ENCODE results near the gene CLIC1. TPM values are rescaled to one million over a fixed set of nuclear protein-coding genes. Genes with fewer than 3 reads are reported as not detected.

Gene CLIC1
- total RNA-seq, 1 donor from 2014 or later = 234 TPM

DNA sequence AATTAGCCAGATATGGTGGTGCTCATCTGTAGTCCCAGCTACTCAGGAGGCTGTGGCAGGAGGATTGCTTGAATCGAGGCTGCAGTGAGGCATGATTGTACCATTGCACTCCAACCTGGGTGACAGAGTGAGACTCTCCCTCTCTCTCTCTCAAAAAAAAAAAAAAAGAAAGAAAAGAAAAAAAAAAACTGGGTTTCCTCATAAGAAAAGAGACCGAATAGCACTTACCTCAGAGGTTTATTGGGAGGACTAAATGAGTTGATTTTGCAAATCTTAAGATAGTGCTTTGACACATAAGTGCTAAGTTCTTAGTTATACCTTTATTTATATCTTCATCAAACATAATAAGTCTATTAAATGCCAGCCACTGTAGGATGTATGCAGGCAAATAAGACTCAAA, 34.5 kb upstream of the CLIC1 start:
- Mint-ChIP-seq H3K27me3 (ENCODE audit: insufficient read depth, low read depth) (peaks cover 2% of the 10 kb centered on the region), H3K4me1 (peaks cover 7% of the 10 kb centered on the region), H3K9me3 (no peaks in the 10 kb centered on the region), H3K27ac (no peak overlapping the region), H3K4me3 (no peak overlapping the region), H3K36me3 (no peaks in the 10 kb centered on the region)
- Histone ChIP-seq H2AFZ (replicated peaks) (no peak overlapping the region), H3K79me2 (ENCODE audit: low read depth) (no peaks in the 10 kb centered on the region), H3K27me3 (no peaks in the 10 kb centered on the region), H3K27ac (no peak overlapping the region), H3K9ac (no peak overlapping the region), H4K20me1 (ENCODE audit: low read depth) (no peaks in the 10 kb centered on the region), H3F3A (ENCODE audit: low read depth) (no peaks in the 10 kb centered on the region), H3K9me3 (ENCODE audit: low read depth) (no peaks in the 10 kb centered on the region), H3K36me3 (no peaks in the 10 kb centered on the region), H3K4me1 (peaks cover 6% of the 10 kb centered on the region), H3K4me3 (no peak overlapping the region), H3K4me2 (no peak overlapping the region)
- TF ChIP-seq, protein P1, sequence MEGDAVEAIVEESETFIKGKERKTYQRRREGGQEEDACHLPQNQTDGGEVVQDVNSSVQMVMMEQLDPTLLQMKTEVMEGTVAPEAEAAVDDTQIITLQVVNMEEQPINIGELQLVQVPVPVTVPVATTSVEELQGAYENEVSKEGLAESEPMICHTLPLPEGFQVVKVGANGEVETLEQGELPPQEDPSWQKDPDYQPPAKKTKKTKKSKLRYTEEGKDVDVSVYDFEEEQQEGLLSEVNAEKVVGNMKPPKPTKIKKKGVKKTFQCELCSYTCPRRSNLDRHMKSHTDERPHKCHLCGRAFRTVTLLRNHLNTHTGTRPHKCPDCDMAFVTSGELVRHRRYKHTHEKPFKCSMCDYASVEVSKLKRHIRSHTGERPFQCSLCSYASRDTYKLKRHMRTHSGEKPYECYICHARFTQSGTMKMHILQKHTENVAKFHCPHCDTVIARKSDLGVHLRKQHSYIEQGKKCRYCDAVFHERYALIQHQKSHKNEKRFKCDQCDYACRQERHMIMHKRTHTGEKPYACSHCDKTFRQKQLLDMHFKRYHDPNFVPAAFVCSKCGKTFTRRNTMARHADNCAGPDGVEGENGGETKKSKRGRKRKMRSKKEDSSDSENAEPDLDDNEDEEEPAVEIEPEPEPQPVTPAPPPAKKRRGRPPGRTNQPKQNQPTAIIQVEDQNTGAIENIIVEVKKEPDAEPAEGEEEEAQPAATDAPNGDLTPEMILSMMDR (IDR thresholded peaks at IDR 0.05) = no peak
- DNase-seq (ENCODE audit: low spot score) = no peak

DNA sequence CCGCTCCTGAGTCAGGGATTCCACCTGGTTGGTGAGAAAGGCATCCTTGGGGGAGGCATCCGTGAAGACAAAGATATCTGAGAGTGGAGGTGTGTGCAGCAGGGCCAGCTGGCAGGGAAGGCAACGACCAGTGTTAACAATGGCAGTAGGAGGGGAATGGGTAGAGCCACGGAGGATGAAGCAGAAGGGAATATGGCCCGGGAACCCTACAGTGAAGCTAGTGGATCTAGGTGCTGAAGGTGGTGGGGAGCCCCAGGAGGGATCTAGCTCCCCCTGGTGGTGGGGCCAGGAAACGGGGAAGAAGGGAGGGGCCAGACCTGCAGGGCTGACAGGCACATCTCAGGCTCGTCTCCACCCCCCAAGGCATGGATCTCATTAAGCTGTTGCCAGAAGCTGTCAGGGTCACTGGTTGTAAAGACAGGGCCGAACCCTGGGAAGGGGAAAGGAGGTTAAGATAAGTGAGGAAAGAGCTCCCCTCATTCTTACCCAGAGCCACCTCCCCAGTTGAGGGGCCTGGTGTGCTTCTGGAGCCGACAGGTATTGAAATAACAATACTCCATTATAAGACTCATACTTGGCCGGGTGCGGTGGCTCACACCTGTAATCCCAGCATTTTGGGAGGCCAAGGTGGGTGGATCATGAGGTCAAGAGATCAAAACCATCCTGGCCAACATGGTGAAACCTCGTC, 33.5 kb upstream of the CLIC1 start:
- Histone ChIP-seq H3K27me3 (no peaks in the 10 kb centered on the region), H3K79me2 (ENCODE audit: low read depth) (no peaks in the 10 kb centered on the region), H3K9ac (no peak overlapping the region), H3K27ac (no peak overlapping the region), H4K20me1 (ENCODE audit: low read depth) (no peaks in the 10 kb centered on the region), H3K9me3 (ENCODE audit: low read depth) (no peaks in the 10 kb centered on the region), H2AFZ (replicated peaks) (no peak overlapping the region), H3F3A (ENCODE audit: low read depth) (no peaks in the 10 kb centered on the region), H3K4me1 (peaks cover 6% of the 10 kb centered on the region), H3K4me3 (no peak overlapping the region), H3K36me3 (no peaks in the 10 kb centered on the region), H3K4me2 (no peak overlapping the region)
- Mint-ChIP-seq H3K4me1 (peaks cover 5% of the 10 kb centered on the region), H3K27me3 (ENCODE audit: insufficient read depth, low read depth) (peaks cover 2% of the 10 kb centered on the region), H3K9me3 (no peaks in the 10 kb centered on the region), H3K27ac (peak overlapping the region; percentile 51), H3K36me3 (no peaks in the 10 kb centered on the region), H3K4me3 (peak overlapping the region; percentile 3)
- TF ChIP-seq, protein P1 (IDR thresholded peaks at IDR 0.05) = peak; percentile 64
- no peak for TF ChIP-seq EZH2 (IDR thresholded peaks at IDR 0.05)
- no peak for TF ChIP-seq EZH2phosphoT487 (IDR thresholded peaks at IDR 0.05)
- peak; percentile 55 for DNase-seq (ENCODE audit: low spot score)

DNA sequence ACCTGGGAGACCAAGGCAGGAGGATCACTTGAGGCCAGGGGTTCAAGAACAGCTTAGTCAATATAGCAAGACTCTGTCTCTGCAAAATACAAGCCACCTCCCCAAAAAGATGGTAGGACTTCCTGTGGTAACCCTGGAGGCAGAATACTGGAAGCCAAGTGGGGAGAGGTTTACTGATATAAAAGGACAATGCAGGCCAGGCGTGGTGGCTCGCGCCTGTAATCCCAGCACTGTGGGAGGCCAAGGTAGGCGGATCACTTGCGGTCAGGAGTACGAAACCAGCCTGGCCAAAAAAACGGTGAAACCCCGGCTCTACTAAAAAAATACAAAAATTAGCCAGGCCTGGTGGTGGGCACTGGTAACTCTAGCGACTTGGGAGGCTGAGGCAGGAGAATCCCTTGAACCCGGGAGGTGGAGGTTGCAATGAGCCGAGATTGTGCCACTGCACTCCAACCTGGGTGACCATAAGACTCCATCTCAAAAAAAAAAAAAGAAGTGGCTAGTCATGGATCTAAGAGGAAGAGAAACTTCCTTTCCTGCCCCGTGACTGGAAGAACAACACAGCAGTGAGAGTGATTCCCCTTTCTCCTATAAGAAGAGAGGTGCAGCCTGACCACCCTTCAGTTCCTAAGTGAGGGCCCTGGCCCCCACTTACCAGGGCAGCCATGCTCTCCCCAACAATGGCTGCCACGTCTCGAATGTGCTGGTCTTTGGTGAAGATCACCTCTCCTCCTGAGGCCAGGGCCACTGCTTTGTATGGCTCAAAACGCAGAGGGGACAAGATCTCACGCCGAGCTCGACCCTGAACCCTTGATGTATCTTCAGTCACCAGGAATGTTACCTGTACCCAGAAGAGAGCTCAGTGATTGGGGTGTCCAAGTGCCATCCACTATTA, 32.3 kb upstream of the CLIC1 start:
- Histone ChIP-seq H3K4me1 (peaks cover 14% of the 10 kb centered on the region), H3K9ac (no peak overlapping the region), H3K79me2 (ENCODE audit: low read depth) (no peaks in the 10 kb centered on the region), H4K20me1 (ENCODE audit: low read depth) (no peaks in the 10 kb centered on the region), H3K36me3 (no peaks in the 10 kb centered on the region), H3K4me3 (no peak overlapping the region), H3K9me3 (ENCODE audit: low read depth) (no peaks in the 10 kb centered on the region), H3K27ac (no peak overlapping the region), H3K4me2 (no peak overlapping the region), H3F3A (ENCODE audit: low read depth) (peaks cover 11% of the 10 kb centered on the region), H2AFZ (replicated peaks) (no peak overlapping the region), H3K27me3 (no peaks in the 10 kb centered on the region)
- DNase-seq (ENCODE audit: low spot score) = no peak
- H3K27me3 Mint-ChIP-seq (ENCODE audit: insufficient read depth, low read depth) = peaks cover 2% of the 10 kb centered on the region
- no peak overlapping the region for H3K4me3 Mint-ChIP-seq
- peaks cover 2% of the 10 kb centered on the region for H3K36me3 Mint-ChIP-seq
- H3K27ac Mint-ChIP-seq = peak overlapping the region; percentile 60
- peaks cover 14% of the 10 kb centered on the region for H3K4me1 Mint-ChIP-seq
- no peaks in the 10 kb centered on the region for H3K9me3 Mint-ChIP-seq
- TF ChIP-seq EZH2 (IDR thresholded peaks at IDR 0.05) = no peak
- no peak for TF ChIP-seq EZH2phosphoT487 (IDR thresholded peaks at IDR 0.05)
- TF ChIP-seq, protein P1 (IDR thresholded peaks at IDR 0.05) = no peak

Measured in neural progenitor cell (in vitro differentiated cells).